CD14-positive monocyte (primary cell): ENCODE results near the gene BPI. TPM values are rescaled to one million over a fixed set of nuclear protein-coding genes. Genes with fewer than 3 reads are reported as not detected.

ENCODE experiments used
- DNase-seq, 3 donors: peaks; one replicate each; pipeline ENCODE4 v3.0.0-alpha.2; 2011 to 2022
- H2AFZ ChIP-seq: 2 replicates; pipeline ENCODE4 v1.6.0; 2012; ENCODE audit warnings: mild to moderate bottlenecking, low read depth, low read length, inconsistent platforms; ENCODE audit not compliant: insufficient read depth, poor library complexity, severe bottlenecking
- H3K27ac ChIP-seq, 2 donors: 1 replicate in 1 of 2; 2 replicates in 1 of 2; pipeline ENCODE4 v1.5.1; 2012 to 2013; ENCODE audit warnings: low read length in 2 of 2, control low read depth in 1 of 2, inconsistent platforms in 1 of 2, low read depth in 1 of 2, mild to moderate bottlenecking in 1 of 2
- H3K27me3 ChIP-seq, 2 donors: one replicate each; pipeline versions ENCODE4 v1.6.0 to v1.6.1; 2011 to 2013; ENCODE audit warnings: low read length in 2 of 2; ENCODE audit not compliant: control insufficient read depth in 2 of 2, insufficient read depth in 2 of 2
- H3K36me3 ChIP-seq, 2 donors: replicated peaks in 1 of 2; 1 replicate in 1 of 2; 2 replicates in 1 of 2; pipeline versions ENCODE4 v1.5.1 to v1.6.1; 2012 to 2013; ENCODE audit warnings: low read length in 2 of 2, control low read depth in 1 of 2, inconsistent platforms in 1 of 2, mild to moderate bottlenecking in 1 of 2; ENCODE audit not compliant: insufficient read depth in 2 of 2, control insufficient read depth in 1 of 2
- H3K4me1 ChIP-seq, 2 donors: 1 replicate in 1 of 2; 2 replicates in 1 of 2; pipeline versions ENCODE4 v1.5.1 to v1.6.1; 2012 to 2013; ENCODE audit warnings: low read length in 2 of 2, control low read depth in 1 of 2, inconsistent platforms in 1 of 2, mild to moderate bottlenecking in 1 of 2, moderate library complexity in 1 of 2; ENCODE audit not compliant: insufficient read depth in 2 of 2, control insufficient read depth in 1 of 2
- H3K4me2 ChIP-seq: replicated peaks from 2 replicates; pipeline ENCODE3; 2012; ENCODE audit warnings: low read length, moderate library complexity, mild to moderate bottlenecking; ENCODE audit not compliant: poor library complexity, severe bottlenecking; ENCODE audit errors: extremely low read depth
- H3K4me3 ChIP-seq, 3 experiments: fragments of 200-600 bp in 1 of 3; sonication (generic) in 1 of 3; replicated peaks in 1 of 3; 1 replicate in 2 of 3; 2 replicates in 1 of 3; pipeline ENCODE4 v1.5.1; 2011 to 2013; ENCODE audit warnings: low read length in 3 of 3, mild to moderate bottlenecking in 3 of 3, control low read depth in 2 of 3, low read depth in 2 of 3, inconsistent platforms in 1 of 3, moderate library complexity in 1 of 3
- H3K79me2 ChIP-seq: 2 replicates; pipeline ENCODE4 v1.6.0; 2012; ENCODE audit warnings: mild to moderate bottlenecking, control low read depth, inconsistent platforms, low read length, moderate library complexity; ENCODE audit not compliant: insufficient read depth
- H3K9ac ChIP-seq: 2 replicates; pipeline ENCODE4 v1.6.0; 2017; ENCODE audit warnings: low read length, mild to moderate bottlenecking; ENCODE audit not compliant: insufficient read depth, poor library complexity, severe bottlenecking
- H3K9me3 ChIP-seq, 2 donors: replicated peaks in 1 of 2; 1 replicate in 1 of 2; 2 replicates in 1 of 2; pipeline versions ENCODE4 v1.5.1 to v1.6.1; 2012 to 2013; ENCODE audit warnings: low read length in 2 of 2, control low read depth in 1 of 2; ENCODE audit not compliant: control insufficient read depth in 1 of 2, insufficient read depth in 1 of 2
- H4K20me1 ChIP-seq: 2 replicates; pipeline ENCODE4 v1.6.0; 2012; ENCODE audit warnings: mild to moderate bottlenecking, low read length, control low read depth, moderate library complexity; ENCODE audit not compliant: insufficient read depth
- H3K27ac Mint-ChIP-seq, 7 donors: one replicate each; pipeline ENCODE4 v1.8.0; 2020; ENCODE audit warnings: mild to moderate bottlenecking in 7 of 7, mixed read lengths in 7 of 7, moderate library complexity in 6 of 7, inconsistent platforms in 2 of 7
- H3K27me3 Mint-ChIP-seq, 3 donors: one replicate each; pipeline ENCODE4 v1.8.0; 2021 to 2022; ENCODE audit warnings: low read depth in 3 of 3, mild to moderate bottlenecking in 3 of 3, mixed read lengths in 3 of 3, moderate library complexity in 3 of 3, inconsistent platforms in 1 of 3
- H3K36me3 Mint-ChIP-seq, 2 donors: one replicate each; pipeline ENCODE4 v1.8.0; 2020; ENCODE audit warnings: mixed read lengths in 2 of 2, inconsistent platforms in 1 of 2, mild to moderate bottlenecking in 1 of 2
- H3K4me1 Mint-ChIP-seq: one replicate; pipeline ENCODE4 v1.8.0; 2020; ENCODE audit warnings: mild to moderate bottlenecking, mixed read lengths
- H3K4me3 Mint-ChIP-seq, 2 donors: one replicate each; pipeline ENCODE4 v1.8.0; 2020; ENCODE audit warnings: mild to moderate bottlenecking in 2 of 2, mixed read lengths in 2 of 2, moderate library complexity in 1 of 2
- H3K9me3 Mint-ChIP-seq, 7 donors: one replicate each; pipeline ENCODE4 v1.8.0; 2020 to 2022; ENCODE audit warnings: mixed read lengths in 7 of 7, mild to moderate bottlenecking in 6 of 7, moderate library complexity in 6 of 7, inconsistent platforms in 2 of 7
- CTCF ChIP-seq: fragments of 200-600 bp; IDR thresholded peaks from one replicate; pipeline ENCODE4 v1.8.0; 2022; ENCODE audit warnings: antibody characterized with exemption, mild to moderate bottlenecking
- WGBS: methylation state at CpG from one replicate; pipeline ENCODE4 v1.1.5; 2013; ENCODE audit warnings: missing lambda C conversion rate; ENCODE audit not compliant: insufficient coverage; 5-methylcytosine and 5-hydroxymethylcytosine counted together
- intact Hi-C, 2 donors: fragments of 100-400 bp; cut with micrococcal nuclease; formaldehyde crosslinking; loops; one replicate each; pipeline versions ENCODE4 v1.15.0 to v1.15.1; 2023
- polyA plus RNA-seq, 3 donors: library from polyadenylated mRNA; depleted of rRNA in 1 of 3; unstranded in 2 of 3; stranded (reverse) in 1 of 3; fragments of 300-500 nt in 2 of 3; fragments of >200 nt in 1 of 3; fragmentation: Illumina TruSeq in 2 of 3; gene quantifications; 1 replicate in 2 of 3; 2 replicates in 1 of 3; pipeline ENCODE4 v1.2.3, GENCODE V29; 2012 to 2021

The BPI gene
- polyA plus RNA-seq, 3 donors = 8.2 to 9.0 (median 8.7) TPM

- peaks cover 0 to 5% (median 4%) of the 10 kb centered on the region in 7 donors for H3K9me3 Mint-ChIP-seq
- Histone ChIP-seq H3K4me1 (peaks cover 14 to 20% of the 10 kb centered on the region in 2 donors), H2AFZ (no peak overlapping the region), H3K9me3 (no peaks in the 10 kb centered on the region), H3K9ac (no peak overlapping the region), H4K20me1 (no peaks in the 10 kb centered on the region), H3K27ac (no peak overlapping the region), H3K27me3 (peaks cover 0 to 8% of the 10 kb centered on the region in 2 donors), H3K4me3 (no peak overlapping the region), H3K79me2 (no peaks in the 10 kb centered on the region), H3K36me3 (no peaks in the 10 kb centered on the region), H3K4me2 (no peak overlapping the region)
- peak overlapping the region in 1 of 7 donors; percentile 17 for H3K27ac Mint-ChIP-seq
- no peaks in the 10 kb centered on the region for H3K36me3 Mint-ChIP-seq
- H3K4me1 Mint-ChIP-seq = peaks cover 18% of the 10 kb centered on the region
- intact Hi-C loops = no loop called here
- peaks cover 14 to 26% (median 17%) of the 10 kb centered on the region in 3 donors for H3K27me3 Mint-ChIP-seq
- no peak for TF ChIP-seq CTCF
- H3K4me3 Mint-ChIP-seq = no peak overlapping the region
- WGBS = 85% methylated on average over 4 of the region's 5 CpGs
- no peak for DNase-seq
Observed at GRCh38 chr20:38267901-38268514, 35.9 kb upstream of the BPI start.

- no peak for TF ChIP-seq CTCF
- no peak overlapping the region for H3K27ac Mint-ChIP-seq
Observed at GRCh38 chr20:38269040-38269439, 34.9 kb upstream of the BPI start.

More at GRCh38 chr20:38269040-38269439, 34.9 kb upstream of the BPI start:
- peak in 1 of 3 donors; percentile 40 for DNase-seq
- H3K36me3 Mint-ChIP-seq = no peaks in the 10 kb centered on the region
- H3K4me3 Mint-ChIP-seq = peak overlapping the region in 1 of 2 donors; percentile 27
- peaks cover 19% of the 10 kb centered on the region for H3K4me1 Mint-ChIP-seq
- Histone ChIP-seq H3K27me3 (peaks cover 0 to 7% of the 10 kb centered on the region in 2 donors), H2AFZ (no peak overlapping the region), H3K27ac (no peak overlapping the region), H3K9ac (no peak overlapping the region), H3K4me2 (no peak overlapping the region), H3K9me3 (no peaks in the 10 kb centered on the region), H4K20me1 (no peaks in the 10 kb centered on the region), H3K79me2 (no peaks in the 10 kb centered on the region), H3K4me3 (no peak overlapping the region), H3K4me1 (peaks cover 14 to 20% of the 10 kb centered on the region in 2 donors), H3K36me3 (no peaks in the 10 kb centered on the region)
- H3K27me3 Mint-ChIP-seq = peaks cover 13 to 23% (median 15%) of the 10 kb centered on the region in 3 donors
- WGBS = no CpG with 5 or more reads among the region's 3 CpGs
- peaks cover 0 to 5% (median 4%) of the 10 kb centered on the region in 7 donors for H3K9me3 Mint-ChIP-seq
- intact Hi-C loops = loop anchor here in 1 of 2 donors (1.0 kb wide), 1 partner anchor 22 kb away; no protein-coding TSS in a partner anchor
